HG02885 (cell line): ENCODE data around the gene ALDH1A2.

Experiments used
- ATAC-seq: cut with Tn5 transposase; IDR thresholded peaks from one replicate; pipeline ENCODE4 v1.9.1; 2021; ENCODE audit warnings: mild to moderate bottlenecking; ENCODE audit not compliant: unreplicated experiment, poor library complexity

Gene ALDH1A2

GRCh38 chr15:57949374-57949943 lies 116.1 kb downstream of the ALDH1A2 start:
- ATAC-seq: no peak

- no peak for ATAC-seq
Observed at GRCh38 chr15:57948351-57949289, 116.9 kb downstream of the ALDH1A2 start.

DNA sequence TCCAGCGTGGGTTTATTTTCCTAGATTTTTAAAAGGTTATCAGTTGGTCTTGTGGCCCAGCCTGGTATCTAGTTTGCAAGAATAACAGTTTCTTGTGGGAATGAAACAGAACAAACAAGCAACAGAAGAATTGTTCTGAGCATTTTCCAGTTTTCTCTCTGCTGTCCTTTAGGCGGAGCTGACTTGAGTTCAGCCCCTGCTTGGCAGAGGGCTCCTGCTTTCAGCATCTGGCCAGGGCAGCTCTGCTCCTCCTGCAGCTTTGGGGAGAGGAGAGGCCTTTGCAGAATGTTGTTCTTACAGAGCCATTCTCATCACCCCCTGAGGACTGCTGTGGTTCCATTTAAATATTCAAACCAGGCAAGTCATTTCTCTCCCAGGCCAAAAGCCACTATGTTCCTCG lies 117.7 kb downstream of the ALDH1A2 start:
- no peak for ATAC-seq

GRCh38 chr15:57947282-57947681 lies 118.2 kb downstream of the ALDH1A2 start:
- ATAC-seq: no peak

DNA sequence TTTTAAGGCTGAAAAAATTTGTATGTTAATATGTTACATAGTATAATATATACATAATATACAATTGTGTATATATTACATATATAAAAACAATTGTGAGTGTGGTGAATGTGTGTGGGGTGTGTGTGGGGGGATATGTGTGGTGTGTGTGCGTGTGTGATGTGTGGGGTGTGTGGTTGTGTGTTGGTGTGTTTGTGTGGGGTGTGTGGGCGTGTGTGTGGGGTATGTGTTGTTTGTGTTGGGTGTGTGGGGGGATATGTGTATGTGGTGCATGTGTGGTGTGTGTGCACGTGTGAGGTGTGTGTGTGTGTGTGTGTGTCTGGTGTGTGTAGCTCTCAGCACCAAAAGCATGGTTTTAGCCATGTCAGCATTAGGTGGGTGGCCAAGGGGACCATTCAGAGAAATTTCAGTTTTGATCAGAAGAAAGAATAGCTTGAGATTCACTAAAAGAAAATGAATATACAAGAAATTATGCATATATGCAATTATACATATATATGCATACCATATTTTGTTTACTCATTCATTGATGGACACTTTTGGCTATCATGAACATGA lies 118.9 kb downstream of the ALDH1A2 start:
- no peak for ATAC-seq

- no peak for ATAC-seq
Observed at GRCh38 chr15:57945616-57946015, 119.9 kb downstream of the ALDH1A2 start.

DNA sequence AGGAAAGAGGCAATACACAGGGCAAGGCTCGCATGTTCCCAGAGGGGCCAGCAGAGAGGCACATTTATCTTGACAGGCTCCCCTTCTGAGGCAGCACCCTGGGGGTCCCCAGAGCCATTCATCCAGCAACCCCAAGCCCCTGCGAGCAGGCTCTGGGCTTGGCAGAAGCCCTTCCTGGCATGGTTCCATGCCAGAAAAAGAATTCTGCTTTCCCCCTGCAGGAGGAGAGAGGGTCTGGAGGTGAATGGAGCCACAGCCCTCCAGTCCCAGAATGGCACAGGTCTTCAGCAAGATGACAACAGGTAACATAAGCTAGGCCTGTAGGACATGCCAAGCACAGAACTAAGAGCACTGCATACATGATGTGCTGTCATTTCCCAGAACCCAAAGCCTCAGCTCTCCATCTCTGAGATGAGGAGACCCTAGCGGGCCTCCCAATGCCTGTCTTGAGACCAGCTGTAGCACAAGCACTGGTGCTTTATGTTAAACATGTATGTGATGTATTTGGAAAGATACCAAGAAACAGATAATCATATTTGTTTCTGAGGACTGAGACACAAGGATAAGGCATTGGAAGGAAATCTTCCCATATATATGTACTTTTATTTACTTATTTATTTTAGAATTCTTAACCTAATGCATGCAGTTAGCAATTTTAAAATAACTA lies 121.6 kb downstream of the ALDH1A2 start:
- ATAC-seq: no peak

DNA sequence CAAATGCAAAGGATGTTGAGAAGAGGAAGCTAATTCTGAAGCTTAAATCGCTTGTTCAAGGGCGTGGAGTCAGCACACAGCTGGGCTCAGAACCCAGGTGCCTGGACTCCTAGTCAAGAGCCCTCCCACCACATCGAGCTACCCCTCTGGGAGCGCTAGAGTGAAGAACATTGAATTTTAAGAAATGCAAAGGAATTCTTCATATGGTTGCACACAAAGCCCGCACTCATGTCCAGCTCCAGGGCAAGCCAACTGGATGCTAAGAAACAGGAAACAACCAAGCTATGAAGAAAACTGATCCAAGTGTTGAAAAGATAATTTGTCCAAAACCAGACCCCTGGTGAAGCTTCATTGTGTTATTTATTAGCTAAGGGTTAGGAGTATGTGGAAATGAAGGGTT lies 122.3 kb downstream of the ALDH1A2 start:
- no peak for ATAC-seq

DNA sequence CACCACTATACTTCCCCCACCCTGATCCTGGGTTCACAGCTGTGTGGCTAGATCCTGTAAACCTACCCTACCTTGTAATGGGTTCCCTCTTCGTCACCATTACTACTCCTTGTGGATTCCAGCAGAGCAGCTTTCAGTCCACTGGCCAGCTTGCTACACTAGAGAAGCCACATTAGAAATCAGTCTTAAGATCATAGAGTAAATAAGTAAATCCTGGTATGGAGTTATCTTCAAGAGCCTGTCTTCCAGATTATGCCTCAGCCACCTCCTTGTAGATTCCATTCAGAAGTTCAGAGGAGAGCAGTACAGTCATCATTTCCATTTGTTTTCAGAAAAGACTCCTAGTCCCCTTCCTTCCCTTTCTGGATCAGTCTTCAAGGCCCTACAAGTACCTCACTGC lies 123.7 kb downstream of the ALDH1A2 start:
- ATAC-seq: no peak

- ATAC-seq: no peak
Observed at GRCh38 chr15:57932348-57932747, 133.2 kb downstream of the ALDH1A2 start.

- no peak for ATAC-seq
Observed at GRCh38 chr15:57931570-57931969, 133.9 kb downstream of the ALDH1A2 start.

DNA sequence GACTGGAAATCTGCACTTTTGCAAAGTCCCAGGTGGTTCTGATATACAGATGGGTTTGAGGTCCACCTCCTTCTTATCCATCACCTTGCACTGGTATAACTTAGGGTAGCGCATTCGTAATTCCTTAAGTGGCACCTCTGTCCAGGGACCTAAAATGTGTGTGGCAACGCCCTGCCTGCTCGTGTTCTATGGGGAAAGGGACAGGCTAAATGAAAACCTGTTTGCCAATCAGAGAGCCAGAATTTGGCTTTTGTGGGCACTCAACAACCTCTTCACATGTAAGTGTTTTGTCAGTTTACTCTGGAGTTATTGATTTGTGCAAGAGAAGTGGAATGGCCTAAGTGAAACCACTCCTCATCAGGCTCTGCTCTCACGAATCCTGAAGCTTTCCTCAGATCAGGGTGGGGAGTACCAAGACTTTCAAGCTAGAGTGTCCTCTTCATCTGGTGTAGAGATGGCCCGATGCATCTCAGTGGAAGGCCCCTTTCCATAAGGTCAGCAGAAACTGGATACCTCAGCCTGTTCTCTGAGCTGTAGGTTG lies 138.3 kb downstream of the ALDH1A2 start:
- ATAC-seq: no peak

- ATAC-seq: no peak
Observed at GRCh38 chr15:57925650-57926049, 139.9 kb downstream of the ALDH1A2 start.

DNA sequence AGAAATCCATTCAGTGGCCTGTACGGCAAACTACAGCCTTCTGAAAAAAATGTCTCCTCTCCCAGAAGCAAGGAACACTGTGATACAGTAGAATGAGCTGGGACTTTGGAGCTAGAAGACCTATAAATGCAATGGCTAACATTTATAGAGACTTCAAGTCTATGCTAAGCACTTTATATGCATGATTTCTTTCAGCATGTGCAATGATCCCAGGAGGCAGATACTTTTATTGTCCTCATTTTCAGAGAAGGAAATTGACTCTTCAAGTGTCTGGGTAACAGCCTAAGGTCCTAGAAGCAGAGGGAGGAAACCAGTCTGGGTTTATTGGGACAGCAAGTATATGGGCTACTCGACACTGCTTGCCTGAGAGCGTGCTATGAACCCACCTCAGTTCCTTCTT lies 140.9 kb downstream of the ALDH1A2 start:
- ATAC-seq: no peak

GRCh38 chr15:57923750-57924149 lies 141.8 kb downstream of the ALDH1A2 start:
- no peak for ATAC-seq

- no peak for ATAC-seq
Observed at GRCh38 chr15:57923306-57923705, 142.2 kb downstream of the ALDH1A2 start.

GRCh38 chr15:57922776-57923175 lies 142.7 kb downstream of the ALDH1A2 start:
- no peak for ATAC-seq

GRCh38 chr15:57921371-57921770 lies 144.1 kb downstream of the ALDH1A2 start:
- no peak for ATAC-seq

- no peak for ATAC-seq
Observed at GRCh38 chr15:57920911-57921310, 144.6 kb downstream of the ALDH1A2 start.

GRCh38 chr15:57919754-57920153 lies 145.8 kb downstream of the ALDH1A2 start:
- ATAC-seq: no peak

DNA sequence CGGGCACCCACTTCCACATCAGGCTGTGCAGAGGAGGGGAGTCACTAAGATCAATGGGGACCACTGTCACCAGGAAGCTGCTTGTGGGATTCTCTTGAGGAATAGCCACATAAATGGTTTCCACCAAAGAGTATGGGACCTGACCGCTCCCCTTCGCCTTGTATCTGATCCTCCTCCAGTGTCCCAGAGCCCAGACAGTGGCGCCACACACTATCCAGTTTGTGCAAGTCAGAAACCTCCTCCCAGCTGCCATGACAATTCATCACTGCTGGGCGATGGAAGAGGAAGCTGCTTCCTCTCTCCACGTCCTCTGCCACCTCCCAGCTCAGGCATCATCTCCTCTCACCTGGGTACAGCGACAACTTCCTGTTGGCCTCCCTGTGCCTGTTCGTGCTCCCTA lies 147.5 kb downstream of the ALDH1A2 start:
- ATAC-seq: no peak
